GM20431 (cell line): ENCODE results near the gene LPP.
"Not testable (repeated sequence)": the region's sequence is repeated elsewhere in the genome, so short reads cannot be mapped to it uniquely, and the experiment has no call there.

Experiments used
- in situ Hi-C: fragments of 300-500 bp; cut with MseI, MboI; formaldehyde crosslinking; loops from one replicate; pipeline ENCODE4 v1.15.0; 2020; ENCODE audit warnings: low sequenced_read_pairs; ENCODE audit not compliant: unreplicated experiment

Gene LPP

DNA sequence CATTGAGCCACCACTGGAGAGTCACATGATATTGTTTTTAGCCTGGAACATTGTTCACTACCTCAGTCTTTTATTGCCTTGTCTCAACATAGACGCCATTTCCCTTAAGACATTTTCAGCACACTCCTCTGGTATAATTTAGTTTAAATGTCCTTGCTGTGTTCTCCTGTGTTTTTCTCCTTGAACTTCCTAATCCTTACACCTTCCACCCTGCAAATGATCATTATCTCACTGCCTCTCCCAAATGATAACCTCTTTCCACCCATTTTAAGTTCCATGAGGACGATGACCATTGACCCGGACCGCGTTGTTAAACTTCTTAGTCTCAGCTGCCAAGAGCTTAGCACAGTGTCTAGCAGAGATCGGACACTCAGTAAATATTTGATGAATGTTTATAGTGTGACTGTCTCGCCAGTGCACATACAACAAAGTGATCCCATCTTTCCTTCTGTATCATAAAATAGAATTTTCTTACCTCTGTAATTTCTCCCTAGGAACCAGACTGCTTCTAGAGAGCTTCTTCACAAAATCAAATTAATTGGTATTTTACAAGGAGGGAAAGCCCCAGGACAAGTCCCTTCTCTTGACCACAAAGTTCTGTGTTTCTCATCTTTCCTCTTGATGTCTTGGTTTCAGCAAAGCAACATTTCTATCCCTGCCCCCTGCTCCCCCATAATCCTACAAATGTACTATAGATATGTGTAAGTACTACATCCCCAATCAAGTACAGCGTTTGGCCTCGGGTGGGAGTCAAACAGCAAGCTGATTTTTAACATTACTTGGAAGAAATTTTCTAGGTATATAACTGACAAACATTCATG is 429.6 kb downstream of the LPP start:
- in situ Hi-C loops: no loop called here

DNA sequence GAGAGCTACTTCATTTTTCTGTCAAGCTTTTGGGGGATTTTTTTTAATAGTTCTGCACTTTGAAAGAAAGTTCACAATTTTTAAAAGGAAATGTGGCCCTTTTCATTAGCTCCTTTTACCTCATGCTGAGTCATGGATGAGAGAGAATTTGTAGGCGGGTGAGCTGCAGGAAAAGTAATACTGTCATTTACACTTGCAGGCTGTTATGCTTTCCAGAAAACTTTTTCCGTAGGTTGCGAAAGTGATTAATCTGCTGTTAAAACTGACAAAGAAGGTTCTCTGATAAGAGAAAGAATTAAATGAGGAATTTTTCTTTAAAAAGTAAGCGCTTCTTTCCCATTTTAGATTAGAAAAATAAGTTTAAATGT is 430.2 kb downstream of the LPP start:
- in situ Hi-C loops: no loop called here

DNA sequence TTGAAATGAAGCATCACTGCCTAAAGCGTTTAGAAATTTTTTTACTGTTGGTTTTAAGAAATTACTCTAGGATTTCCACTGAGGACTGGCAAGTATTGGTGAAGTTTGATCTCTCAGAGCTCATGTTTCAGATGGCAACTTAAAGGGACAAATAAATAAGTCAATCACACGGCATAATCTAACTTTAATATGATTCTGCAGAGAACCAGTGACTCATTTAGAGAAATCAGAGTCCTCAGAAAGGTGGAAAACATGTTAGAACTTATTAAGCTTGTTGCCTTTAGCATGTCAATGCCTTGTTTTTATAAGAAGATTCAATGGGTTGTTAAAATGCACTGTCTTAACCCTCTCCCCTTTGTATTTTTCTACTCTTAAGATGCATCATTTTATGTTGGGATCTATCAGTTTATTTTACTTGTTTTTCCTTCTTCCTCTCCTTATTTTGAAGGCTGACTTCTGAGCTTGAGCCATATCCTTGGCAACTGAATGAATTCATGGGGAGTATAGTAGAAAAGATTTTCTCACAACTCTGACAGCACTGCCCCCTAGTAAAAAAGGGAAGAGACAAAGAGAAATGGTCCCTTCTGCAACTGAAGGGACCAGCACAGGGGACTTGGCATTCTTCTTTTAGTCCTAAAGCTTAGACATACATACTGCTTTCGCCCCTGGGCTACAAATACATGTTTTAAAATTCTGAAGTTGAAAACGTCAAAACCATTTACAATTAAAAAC is 431.2 kb downstream of the LPP start:
- in situ Hi-C loops: no loop called here

DNA sequence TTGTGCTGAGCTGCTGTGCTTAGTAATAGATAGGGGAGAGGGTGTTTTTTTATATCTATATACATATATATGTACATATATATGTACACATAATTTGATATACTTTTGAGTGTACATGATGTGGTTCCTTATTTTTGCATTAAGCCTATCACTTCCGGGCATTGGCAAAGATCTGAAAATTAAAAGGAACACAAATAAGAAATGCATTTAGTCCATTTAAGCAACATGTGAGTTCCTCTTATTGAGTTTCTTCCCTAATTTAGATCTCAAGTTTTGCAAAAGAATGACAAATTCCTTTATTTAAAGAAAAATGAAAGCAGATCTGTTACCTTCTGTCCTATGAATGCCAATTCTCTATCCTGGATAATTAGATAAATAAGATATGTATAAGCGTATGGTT is 435.1 kb downstream of the LPP start:
- in situ Hi-C loops: no loop called here

DNA sequence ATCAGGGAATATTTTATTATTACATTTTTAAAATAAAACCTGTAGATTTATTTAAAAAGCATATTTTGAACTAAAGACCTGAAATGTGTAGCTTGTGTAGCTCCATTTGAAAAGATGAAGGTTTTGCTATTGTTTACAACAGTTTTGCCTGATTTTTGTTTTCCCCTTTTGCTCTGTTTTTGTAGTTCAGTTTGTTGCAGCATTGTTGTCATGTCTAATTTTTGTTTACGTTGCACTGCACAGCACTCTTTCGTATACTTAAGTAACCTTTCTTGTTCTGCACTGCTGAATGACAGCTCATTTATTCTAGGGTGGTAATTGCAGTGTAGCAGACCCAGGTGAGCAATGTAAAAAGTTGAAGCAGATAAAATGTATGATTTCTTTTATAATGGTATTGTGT is 435.8 kb downstream of the LPP start:
- in situ Hi-C loops: no loop called here

DNA sequence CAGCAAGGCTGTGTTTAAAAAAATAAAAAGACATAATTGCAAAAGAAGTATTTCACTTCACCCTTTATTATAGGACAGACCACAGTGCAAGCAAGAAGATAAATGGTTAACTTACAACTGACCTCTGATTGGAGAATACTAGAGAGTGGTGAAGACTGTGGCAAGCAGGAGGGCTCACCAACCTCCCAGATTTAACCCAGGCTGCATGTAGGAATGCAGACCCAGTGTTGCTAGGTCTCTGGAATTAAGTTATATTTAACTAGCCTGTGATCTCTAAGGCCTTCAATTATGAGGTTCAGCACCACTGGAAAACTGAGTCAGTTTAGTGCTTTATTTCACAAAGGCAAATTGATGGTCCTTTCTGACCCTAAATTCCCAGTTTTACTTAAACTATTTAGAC is 436.6 kb downstream of the LPP start:
- in situ Hi-C loops: no loop called here

DNA sequence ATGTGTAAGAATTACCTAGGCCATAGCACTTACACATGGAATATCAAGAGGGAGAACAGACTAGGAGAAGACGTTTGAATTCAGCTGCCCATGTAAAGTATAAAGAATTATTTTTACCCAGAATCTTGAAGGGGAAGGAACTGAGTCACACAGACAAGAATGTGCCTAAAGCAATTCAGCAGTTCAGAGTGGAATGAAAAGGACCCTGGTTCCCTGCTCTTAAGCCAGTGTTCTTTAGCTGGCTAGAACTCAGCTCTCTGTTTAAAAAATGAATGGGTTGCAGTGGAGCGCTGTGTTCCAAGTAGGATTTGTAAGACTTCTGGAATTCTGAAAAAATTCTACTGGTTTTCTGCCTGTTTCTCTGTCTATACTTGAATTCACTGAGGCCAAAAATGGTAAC is 440.2 kb downstream of the LPP start:
- in situ Hi-C loops: no loop called here

DNA sequence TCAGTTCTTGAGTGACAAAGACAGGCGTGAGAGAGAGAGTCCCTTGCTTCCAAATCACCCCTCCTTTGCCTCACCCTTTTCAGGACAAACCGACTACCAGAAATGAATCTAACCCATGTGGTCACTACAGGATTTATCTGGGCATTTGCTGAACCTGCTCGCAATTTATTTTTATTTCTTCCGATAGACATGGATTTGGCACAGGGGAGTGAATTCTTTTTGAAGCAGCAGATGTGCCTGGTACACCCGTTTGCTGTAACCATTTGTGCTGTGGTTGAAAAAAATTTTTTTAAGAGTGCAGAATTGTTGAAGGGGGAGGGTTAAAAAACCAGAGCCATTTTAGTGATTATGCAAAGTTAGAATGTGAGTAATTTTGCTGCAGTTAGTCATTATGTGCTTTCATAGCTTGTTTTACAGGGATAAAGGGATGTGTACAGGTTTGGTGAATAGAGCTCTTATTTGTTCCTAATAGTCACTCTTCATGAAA is 442.0 kb downstream of the LPP start:
- in situ Hi-C loops: no loop called here

DNA sequence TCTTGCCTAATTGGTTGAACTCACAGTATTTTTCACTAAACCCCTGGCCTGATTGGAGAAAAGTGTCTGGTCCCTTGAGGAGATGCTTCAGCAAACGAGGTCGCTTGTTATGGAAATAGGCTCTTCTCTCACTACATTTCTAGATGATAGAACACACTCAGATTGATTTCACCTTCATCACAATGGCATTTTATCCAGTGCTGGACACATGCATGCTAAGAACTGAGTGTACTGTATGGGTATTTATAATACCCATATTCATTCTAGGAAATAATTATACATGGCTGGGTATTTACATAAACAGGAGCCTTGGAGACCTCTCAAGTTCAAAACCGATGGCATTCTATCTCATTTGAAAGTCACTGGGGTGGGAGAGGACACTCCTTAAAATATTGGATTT is 444.9 kb downstream of the LPP start:
- in situ Hi-C loops: no loop called here

DNA sequence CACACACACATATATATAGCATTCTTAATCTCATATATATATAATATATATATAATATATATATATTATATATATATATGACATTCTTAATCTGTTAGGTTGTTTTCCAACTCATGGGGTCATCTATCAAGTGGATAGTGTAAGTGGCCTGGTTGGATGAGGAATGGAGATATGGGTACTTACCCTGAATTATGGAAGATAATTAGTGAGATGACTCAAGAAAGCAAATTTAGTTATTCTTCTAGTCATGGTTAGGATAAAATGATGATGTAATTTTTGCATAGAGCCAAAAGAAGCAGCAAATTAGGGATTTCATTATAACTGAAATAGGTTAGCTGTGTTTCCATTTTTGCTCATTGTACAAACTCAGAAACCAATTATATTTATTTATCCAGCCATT is 448.2 kb downstream of the LPP start:
- in situ Hi-C loops: no loop called here

DNA sequence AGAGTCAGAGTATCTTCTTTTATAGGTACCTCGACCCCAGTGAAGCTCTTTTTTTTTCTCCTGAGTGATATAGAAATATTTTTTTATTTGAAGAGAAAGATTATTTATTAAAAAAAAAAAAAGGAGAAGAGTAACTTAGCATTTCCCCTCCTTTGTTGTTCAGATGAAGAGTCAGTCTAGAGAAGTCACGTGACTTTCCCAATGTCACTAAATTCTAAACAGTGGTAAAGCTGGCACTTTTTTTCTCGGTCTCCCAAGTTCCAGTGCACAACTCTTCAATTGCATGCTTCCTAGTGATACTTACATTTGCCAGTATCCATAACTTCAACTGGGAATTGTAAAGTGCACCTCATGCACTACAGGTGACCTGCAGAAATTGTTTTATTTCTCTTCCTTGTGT is 448.7 kb downstream of the LPP start:
- in situ Hi-C loops: no loop called here

DNA sequence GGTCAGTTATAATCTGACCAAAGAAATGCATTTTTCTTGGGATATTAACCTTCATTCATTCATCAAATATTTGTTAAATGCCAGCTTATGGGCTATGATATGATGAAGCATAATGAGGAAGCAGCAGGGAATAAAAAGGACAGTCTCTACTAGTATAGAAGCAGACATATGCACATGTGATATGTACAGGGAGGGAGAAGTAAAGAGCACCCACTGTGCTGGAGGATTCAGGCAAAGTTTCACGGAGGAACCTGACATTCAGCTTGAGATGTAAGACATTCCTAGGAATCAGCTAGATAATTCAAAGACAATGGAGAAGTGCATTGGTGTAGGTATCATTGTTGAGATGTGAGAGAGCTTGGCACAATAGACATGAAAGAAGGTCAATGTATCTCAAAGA is 450.7 kb downstream of the LPP start:
- in situ Hi-C loops: no loop called here

DNA sequence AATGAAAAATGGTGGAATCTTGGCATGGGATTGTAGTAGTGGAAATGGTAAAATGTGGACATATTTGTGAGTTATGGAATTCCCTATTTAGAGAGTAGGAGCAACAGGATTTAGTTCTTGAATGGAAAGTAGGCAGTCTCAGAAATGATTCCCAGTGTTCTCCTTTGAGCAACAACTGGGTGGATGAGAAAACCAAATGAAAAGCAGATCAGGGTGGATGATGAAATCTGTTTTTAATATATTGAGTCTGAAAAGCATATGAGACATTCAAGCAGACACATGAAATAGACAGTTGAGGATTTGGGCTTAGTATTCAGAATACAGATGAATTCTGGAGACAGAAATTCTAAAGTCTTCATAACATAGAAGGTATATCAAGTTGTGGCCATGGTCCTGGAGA is 451.3 kb downstream of the LPP start:
- in situ Hi-C loops: no loop called here

DNA sequence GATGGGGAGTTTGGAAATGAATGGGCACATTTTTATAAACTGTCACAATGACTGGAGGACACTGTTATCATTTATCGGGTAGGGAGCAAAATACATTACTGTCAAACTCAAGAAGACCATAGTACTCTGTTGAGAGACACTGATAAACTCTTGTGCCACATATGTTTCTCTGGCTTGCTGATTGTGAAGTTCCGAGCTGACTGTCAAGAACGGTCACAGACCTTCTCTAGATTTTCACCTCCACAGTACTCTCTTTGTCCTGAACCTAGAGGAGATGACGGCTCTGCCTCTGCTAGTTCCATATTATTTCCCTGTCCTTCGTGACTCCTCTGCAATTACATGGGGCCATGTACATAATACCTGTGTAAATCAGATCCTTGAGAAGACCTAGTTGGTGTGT is 451.9 kb downstream of the LPP start:
- in situ Hi-C loops: no loop called here

DNA sequence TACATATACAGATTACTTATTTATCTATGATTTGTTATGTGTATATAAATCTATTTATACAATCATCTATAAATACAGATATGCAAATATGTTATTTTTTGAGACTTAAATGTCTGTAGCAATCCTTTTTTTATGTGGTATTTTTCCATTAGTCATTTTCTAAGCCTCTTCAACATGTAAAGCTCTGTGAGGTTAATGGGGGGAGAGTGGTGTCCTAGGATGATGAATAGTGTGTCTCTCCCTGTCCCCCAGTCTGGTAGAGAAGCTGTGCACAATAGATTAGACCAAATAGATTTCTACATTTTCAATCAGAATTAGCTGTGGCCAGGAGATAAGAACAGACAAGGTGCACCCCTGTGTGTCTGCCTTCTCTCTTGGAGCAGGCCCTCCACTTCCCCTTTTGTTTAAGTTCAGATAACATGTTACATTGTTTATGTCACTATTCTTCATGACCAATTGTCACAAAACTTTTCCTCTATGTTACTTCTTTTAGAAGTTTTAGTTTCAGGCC is 453.9 kb downstream of the LPP start:
- in situ Hi-C loops: no loop called here

DNA sequence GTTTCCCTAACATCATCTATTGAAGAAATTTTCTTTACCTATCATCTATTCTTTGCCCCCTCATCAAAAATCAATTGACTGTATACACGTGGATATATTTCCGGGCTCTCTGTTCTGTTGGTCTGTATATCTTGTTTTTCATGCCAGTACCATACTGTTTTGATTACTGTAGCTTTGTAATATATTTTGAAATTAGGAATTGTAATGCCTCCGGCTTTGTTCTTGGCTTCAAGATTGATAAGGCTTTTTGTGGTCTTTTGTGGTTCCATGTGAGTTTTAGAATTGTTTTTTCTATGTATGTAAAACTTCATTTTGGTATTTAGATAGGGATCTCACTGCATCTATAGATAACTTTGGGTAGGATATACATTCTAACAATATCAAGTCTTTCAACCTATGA is 454.4 kb downstream of the LPP start:
- in situ Hi-C loops: no loop called here

DNA sequence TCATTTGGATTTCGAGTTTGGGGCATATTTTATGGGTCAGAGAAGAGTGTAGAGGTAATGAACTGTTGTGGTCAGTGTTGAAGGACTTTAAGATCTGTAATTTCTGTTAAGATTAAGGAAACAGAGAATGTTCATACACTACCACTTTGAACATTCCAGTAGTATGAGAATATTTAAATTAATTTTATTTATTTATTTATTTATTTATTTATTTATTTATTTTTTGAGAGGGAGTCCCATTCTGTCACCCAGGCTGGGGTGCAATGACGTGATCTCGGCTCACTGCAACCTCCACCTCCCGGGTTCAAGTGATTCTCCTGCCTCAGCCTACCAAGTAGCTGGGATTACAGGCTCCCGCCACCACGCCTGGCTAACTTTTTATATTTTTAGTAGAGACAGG is 459.8 kb downstream of the LPP start:
- in situ Hi-C loops: not testable (repeated sequence)

DNA sequence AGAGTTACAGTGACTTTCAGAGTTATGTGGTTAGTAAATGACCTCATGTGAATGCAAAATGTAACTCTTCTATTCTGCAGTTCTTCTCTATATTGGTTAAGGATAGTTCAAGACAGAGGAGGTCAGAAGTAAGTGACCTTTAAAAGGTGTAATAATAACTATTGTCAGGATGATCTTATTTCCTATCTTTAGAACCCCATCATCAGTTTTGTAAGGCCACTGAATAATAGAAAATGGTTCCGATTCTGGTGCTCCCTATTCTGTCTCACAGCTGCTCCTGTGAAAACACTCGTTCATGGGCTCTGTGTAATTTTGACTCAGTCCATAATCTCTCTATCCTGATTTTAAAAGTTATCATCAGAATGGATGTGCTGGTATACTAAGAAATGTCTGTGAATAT is 463.3 kb downstream of the LPP start:
- in situ Hi-C loops: no loop called here

DNA sequence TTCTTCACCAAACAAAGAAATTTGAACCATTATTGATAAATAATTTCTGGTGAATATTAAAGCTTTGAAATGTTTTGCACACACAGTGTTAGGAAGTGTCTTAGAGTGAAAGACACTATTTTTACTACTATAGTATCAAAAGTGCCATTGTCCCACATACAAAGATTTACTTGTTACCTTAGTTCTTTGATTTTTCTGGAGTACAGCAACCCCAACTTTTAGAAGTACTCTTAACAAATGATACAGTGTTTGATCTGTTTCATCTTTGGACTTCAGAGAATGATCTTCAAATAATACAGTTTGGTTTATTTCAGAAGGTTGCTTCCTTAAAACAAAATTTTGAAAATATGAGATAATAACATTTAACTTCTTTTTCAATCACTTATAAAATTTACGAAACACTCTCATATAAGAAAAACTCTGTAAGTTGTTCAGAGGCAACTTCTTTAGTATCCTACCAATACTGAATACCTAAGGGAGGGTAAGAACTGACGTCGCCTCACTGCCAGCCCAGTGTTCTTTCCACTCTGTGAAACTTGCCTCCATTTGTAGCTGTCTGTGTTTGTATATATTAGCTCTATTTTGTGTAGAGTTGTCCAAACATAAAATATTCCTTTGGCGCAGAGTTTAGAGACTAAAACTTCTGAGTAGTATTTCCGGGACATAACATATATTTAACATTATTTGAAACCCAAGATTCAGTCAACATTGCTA is 464.2 kb downstream of the LPP start:
- in situ Hi-C loops: no loop called here

DNA sequence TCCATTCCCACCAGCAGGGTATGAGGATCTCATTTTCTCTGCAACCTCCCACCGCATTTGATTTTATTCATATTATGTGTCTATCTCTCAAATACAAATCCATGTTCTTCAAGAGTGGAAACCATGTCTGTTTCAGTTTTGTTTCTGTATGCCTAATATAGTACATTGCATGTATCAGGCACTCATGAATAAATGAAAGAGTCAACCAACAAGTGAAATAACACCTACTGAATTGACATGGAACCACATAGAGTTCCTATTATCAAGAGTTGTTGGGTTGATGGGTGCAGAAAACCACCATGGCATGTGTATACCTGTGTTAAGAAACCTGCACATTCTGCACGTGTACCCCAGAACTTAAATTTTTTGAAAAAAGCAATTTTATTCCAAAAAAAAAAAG is 466.8 kb downstream of the LPP start:
- in situ Hi-C loops: no loop called here

DNA sequence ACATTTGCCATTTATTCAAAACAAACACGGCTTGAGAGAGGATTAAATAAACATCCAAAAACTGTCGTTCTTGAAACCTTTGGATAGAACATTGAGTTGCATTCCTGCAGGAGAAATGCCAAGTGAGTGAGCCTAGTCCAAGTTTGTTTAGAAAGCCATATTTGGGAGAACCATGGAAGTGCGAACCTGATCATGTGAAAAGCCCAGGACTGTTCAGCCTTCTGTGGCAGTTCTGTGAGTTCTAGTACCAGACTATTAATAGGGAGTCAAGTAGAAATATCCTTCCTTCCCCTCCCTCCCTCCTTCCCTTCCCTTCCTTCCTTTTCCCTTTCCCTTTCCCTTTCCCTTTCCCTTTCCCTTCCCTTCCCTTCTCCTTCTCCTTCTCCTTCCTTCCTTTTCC is 470.4 kb downstream of the LPP start:
- in situ Hi-C loops: no loop called here
